OCI-LY7 (cell line): ENCODE data around the gene ATF6B.

Source experiments
- EZH2phosphoT487 ChIP-seq: fragments of 200-600 bp; sonication (generic); IDR thresholded peaks from 2 replicates; pipeline ENCODE4 v1.6.1; 2018; ENCODE audit warnings: low read depth, borderline replicate concordance, mild to moderate bottlenecking, mixed run types, antibody characterized with exemption, low read length, moderate library complexity, mixed read lengths
- TF ChIP-seq, protein P1 (sequence below): fragments of 200-600 bp; sonication (generic); conservative IDR thresholded peaks from 2 replicates; pipeline ENCODE4 v1.5.1; 2014; ENCODE audit warnings: mild to moderate bottlenecking, antibody characterized with exemption, low read length, moderate library complexity, mixed read lengths

DNA sequence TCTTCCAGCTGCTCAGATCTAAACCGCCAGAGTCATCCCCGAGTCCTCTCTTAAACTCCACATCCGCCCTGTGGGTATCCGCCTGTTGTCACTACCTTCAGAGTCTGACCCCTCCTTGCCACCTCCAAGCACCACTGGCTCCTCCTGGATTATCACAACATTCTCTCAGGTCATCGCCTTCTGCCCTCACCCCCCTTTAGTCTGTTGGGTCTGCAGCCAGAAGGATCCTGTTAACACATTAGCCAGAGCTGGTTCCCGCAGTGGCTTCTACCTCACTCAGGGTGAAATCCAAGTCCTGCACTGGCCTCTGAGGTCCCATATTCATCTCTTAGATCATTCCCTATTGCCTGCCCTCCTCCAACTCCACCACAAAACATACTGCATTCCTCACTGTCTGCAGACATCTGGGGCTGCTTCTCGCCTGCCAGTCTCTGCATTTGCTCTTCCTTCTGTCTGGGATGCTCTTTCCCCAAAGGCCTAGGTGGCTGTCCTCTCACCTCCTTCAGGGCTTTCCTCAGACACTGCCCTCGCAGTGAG, 53.0 kb downstream of the ATF6B start:
- TF ChIP-seq, protein P1, sequence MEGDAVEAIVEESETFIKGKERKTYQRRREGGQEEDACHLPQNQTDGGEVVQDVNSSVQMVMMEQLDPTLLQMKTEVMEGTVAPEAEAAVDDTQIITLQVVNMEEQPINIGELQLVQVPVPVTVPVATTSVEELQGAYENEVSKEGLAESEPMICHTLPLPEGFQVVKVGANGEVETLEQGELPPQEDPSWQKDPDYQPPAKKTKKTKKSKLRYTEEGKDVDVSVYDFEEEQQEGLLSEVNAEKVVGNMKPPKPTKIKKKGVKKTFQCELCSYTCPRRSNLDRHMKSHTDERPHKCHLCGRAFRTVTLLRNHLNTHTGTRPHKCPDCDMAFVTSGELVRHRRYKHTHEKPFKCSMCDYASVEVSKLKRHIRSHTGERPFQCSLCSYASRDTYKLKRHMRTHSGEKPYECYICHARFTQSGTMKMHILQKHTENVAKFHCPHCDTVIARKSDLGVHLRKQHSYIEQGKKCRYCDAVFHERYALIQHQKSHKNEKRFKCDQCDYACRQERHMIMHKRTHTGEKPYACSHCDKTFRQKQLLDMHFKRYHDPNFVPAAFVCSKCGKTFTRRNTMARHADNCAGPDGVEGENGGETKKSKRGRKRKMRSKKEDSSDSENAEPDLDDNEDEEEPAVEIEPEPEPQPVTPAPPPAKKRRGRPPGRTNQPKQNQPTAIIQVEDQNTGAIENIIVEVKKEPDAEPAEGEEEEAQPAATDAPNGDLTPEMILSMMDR = no peak
- TF ChIP-seq EZH2phosphoT487 = no peak
